22Rv1 (cell line): ENCODE data around the gene ZBTB4.

ENCODE experiments used
- ZFX ChIP-seq: fragments of 450-650 bp; IDR thresholded peaks from 2 replicates; pipeline ENCODE4 v1.6.1; 2017; ENCODE audit warnings: antibody characterized with exemption, borderline replicate concordance
- TF ChIP-seq, protein P1 (sequence below): fragments of 450-650 bp; IDR thresholded peaks from 2 replicates; pipeline ENCODE4 v1.5.1; 2017; ENCODE audit warnings: mild to moderate bottlenecking

DNA sequence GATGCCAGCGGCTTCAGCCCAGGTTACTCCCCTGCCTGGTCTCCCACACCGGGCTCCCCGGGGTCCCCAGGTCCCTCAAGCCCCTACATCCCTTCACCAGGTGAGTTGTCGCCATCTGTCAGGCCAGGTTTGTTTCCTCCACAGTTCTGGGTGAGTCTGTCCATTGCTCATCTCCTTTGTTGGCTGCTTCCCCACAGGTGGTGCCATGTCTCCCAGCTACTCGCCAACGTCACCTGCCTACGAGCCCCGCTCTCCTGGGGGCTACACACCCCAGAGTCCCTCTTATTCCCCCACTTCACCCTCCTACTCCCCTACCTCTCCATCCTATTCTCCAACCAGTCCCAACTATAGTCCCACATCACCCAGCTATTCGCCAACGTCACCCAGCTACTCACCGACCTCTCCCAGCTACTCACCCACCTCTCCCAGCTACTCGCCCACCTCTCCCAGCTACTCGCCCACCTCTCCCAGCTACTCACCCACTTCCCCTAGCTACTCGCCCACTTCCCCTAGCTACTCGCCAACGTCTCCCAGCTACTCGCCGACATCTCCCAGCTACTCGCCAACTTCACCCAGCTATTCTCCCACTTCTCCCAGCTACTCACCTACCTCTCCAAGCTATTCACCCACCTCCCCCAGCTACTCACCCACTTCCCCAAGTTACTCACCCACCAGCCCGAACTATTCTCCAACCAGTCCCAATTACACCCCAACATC lies 33.6 kb upstream of the ZBTB4 start:
- TF ChIP-seq, protein P1, sequence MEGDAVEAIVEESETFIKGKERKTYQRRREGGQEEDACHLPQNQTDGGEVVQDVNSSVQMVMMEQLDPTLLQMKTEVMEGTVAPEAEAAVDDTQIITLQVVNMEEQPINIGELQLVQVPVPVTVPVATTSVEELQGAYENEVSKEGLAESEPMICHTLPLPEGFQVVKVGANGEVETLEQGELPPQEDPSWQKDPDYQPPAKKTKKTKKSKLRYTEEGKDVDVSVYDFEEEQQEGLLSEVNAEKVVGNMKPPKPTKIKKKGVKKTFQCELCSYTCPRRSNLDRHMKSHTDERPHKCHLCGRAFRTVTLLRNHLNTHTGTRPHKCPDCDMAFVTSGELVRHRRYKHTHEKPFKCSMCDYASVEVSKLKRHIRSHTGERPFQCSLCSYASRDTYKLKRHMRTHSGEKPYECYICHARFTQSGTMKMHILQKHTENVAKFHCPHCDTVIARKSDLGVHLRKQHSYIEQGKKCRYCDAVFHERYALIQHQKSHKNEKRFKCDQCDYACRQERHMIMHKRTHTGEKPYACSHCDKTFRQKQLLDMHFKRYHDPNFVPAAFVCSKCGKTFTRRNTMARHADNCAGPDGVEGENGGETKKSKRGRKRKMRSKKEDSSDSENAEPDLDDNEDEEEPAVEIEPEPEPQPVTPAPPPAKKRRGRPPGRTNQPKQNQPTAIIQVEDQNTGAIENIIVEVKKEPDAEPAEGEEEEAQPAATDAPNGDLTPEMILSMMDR = no peak
- no peak for TF ChIP-seq ZFX
